Uterus (tissue), 2 donors: ENCODE results near the gene ADGRD2.

Source experiments
- CTCF ChIP-seq, 4 experiments: fragments of 200-600 bp in 2 of 4; fragments of 450-650 bp in 2 of 4; sonication (generic) in 2 of 4; IDR thresholded peaks; one replicate each; pipeline ENCODE4 v1.5.1; 2016 to 2019; ENCODE audit warnings: antibody characterized with exemption in 4 of 4, mild to moderate bottlenecking in 2 of 4, moderate library complexity in 1 of 4
- POLR2A ChIP-seq, 2 donors: fragments of 450-650 bp; IDR thresholded peaks; one replicate each; pipeline ENCODE4 v1.6.1; 2016; ENCODE audit warnings: antibody characterized with exemption in 2 of 2, mild to moderate bottlenecking in 1 of 2, moderate library complexity in 1 of 2

GRCh38 chr9:124489222-124489621, 39.0 kb downstream of the ADGRD2 start:
- no peak for TF ChIP-seq CTCF (IDR thresholded peaks at IDR 0.05)
- TF ChIP-seq POLR2A (IDR thresholded peaks at IDR 0.05): no peak
